ENCODE results near the gene SLC22A1. TPM values are rescaled to one million over a fixed set of nuclear protein-coding genes. Genes with fewer than 3 reads are reported as not detected.

Gene SLC22A1
- total and polyA plus RNA-seq, 2 experiments from 2014 or later: 0.10 to 0.65 TPM

DNA sequence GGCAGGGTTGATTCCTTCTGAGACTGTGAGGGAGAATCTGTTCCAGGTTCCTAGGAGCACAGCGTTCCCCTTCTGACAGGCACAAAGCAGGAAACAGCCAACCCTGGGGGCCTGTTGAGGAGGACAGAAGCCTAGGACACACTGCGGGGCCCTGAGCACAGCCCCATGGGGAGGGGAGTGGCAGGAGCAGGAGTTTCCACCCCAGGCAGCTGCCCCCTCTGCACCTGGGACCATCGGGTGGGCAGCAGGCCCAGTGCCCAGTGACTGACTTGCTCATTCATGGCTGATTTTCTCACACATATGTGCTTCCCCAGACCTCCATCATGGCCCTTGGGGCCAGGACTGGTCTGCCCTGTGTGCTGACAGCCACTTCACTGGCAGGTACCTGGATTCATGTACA, 6.2 kb upstream of the SLC22A1 start (continued):
- TF ChIP-seq EZH2 (IDR thresholded peaks at IDR 0.05; ENCODE audit: low read depth, unreplicated experiment): no peak
- TF ChIP-seq NANOG (IDR thresholded peaks at IDR 0.05; ENCODE audit: borderline replicate concordance): no peak
- TF ChIP-seq STAT1 (IDR thresholded peaks at IDR 0.05; ENCODE audit: unreplicated experiment): no peak

GRCh38 chr6:160116411-160116810, 5.2 kb upstream of the SLC22A1 start:
- H3K4me1 ChIP-seq (ENCODE audit: insufficient read depth): no peaks in the 10 kb centered on the region; the same call in 1 of the 2 replicates
- H3K4me1 Mint-ChIP-seq: peaks cover 8% of the 10 kb centered on the region; the same call in 2 of the 3 replicates
- H3K4me3 ChIP-seq: no peak overlapping the region
- no peaks in the 10 kb centered on the region for H3F3A ChIP-seq (replicated peaks; ENCODE audit: low read depth)
- peaks cover 24% of the 10 kb centered on the region for H3K9me3 Mint-ChIP-seq
- no peak overlapping the region for H3K27ac ChIP-seq (ENCODE audit: low read depth)
- H3K27me3 Mint-ChIP-seq (ENCODE audit: insufficient read depth, low read depth, poor library complexity): peaks cover 8% of the 10 kb centered on the region
- H3K9me2 ChIP-seq (ENCODE audit: insufficient read depth): no peaks in the 10 kb centered on the region
- no peak for TF ChIP-seq ETS1 (IDR thresholded peaks at IDR 0.05)
- no peak for TF ChIP-seq ZNF331 (CRISPR knock-in tag; IDR thresholded peaks at IDR 0.05; ENCODE audit: low read depth)
- ATAC-seq (no peak), DNase-seq (ENCODE audit: low spot score) (no peak)
- no peaks in the 10 kb centered on the region for H3K79me2 ChIP-seq (replicated peaks; ENCODE audit: insufficient read depth)
- H3K4me2 ChIP-seq: no peak overlapping the region
- H2AFZ ChIP-seq: no peak overlapping the region
- H3K27me3 ChIP-seq (ENCODE audit: insufficient read depth): no peaks in the 10 kb centered on the region
- peaks cover 34% of the 10 kb centered on the region for H3K36me3 Mint-ChIP-seq (ENCODE audit: low read depth)
- H3K27ac Mint-ChIP-seq: no peak overlapping the region
- no peaks in the 10 kb centered on the region for H4K20me1 ChIP-seq (replicated peaks; ENCODE audit: insufficient read depth)
- no peaks in the 10 kb centered on the region for H3K36me3 ChIP-seq (ENCODE audit: insufficient read depth)
- no peak overlapping the region for H3K4me3 Mint-ChIP-seq

GRCh38 chr6:160117137-160117536, 4.5 kb upstream of the SLC22A1 start:
- Histone ChIP-seq H3K27ac (ENCODE audit: low read depth) (no peak overlapping the region), H3K36me3 (ENCODE audit: insufficient read depth) (no peaks in the 10 kb centered on the region), H3K4me1 (ENCODE audit: insufficient read depth) (no peaks in the 10 kb centered on the region), H3K4me2 (no peak overlapping the region), H3F3A (replicated peaks; ENCODE audit: low read depth) (no peaks in the 10 kb centered on the region), H3K4me3 (no peak overlapping the region), H3K27me3 (ENCODE audit: insufficient read depth) (no peaks in the 10 kb centered on the region), H2AFZ (no peak overlapping the region), H3K79me2 (replicated peaks; ENCODE audit: insufficient read depth) (no peaks in the 10 kb centered on the region), H3K9me2 (ENCODE audit: insufficient read depth) (no peaks in the 10 kb centered on the region), H4K20me1 (replicated peaks; ENCODE audit: insufficient read depth) (no peaks in the 10 kb centered on the region)
- Mint-ChIP-seq H3K36me3 (ENCODE audit: low read depth) (peaks cover 34% of the 10 kb centered on the region), H3K27me3 (ENCODE audit: insufficient read depth, low read depth, poor library complexity) (peaks cover 4% of the 10 kb centered on the region), H3K27ac (no peak overlapping the region), H3K9me3 (peaks cover 24% of the 10 kb centered on the region), H3K4me3 (no peak overlapping the region), H3K4me1 (peaks cover under 1% of the 10 kb centered on the region; the same call in 1 of the 3 replicates)
- ATAC-seq (no peak), DNase-seq (ENCODE audit: low spot score) (no peak)
- no peak for TF ChIP-seq STAT1 (IDR thresholded peaks at IDR 0.05; ENCODE audit: unreplicated experiment)
- TF ChIP-seq EZH2phosphoT487 (IDR thresholded peaks at IDR 0.05; ENCODE audit: unreplicated experiment): no peak
- TF ChIP-seq JUNB (IDR thresholded peaks at IDR 0.05; ENCODE audit: unreplicated experiment): no peak
- no peak for TF ChIP-seq EZH2 (IDR thresholded peaks at IDR 0.05; ENCODE audit: low read depth, unreplicated experiment)
- TF ChIP-seq NANOG (IDR thresholded peaks at IDR 0.05; ENCODE audit: borderline replicate concordance): no peak
- no peak for TF ChIP-seq ETS1 (IDR thresholded peaks at IDR 0.05)
- no peak for TF ChIP-seq ZNF331 (CRISPR knock-in tag; IDR thresholded peaks at IDR 0.05; ENCODE audit: low read depth)
- no peak for TF ChIP-seq CREB1 (CRISPR knock-in tag; IDR thresholded peaks at IDR 0.05; ENCODE audit: low read depth)
- no peak for TF ChIP-seq CTCF (conservative IDR thresholded peaks at IDR 0.05; ENCODE audit: low read depth in 2 of 2)
- no peak for TF ChIP-seq POLR2AphosphoS5 (IDR thresholded peaks at IDR 0.05; ENCODE audit: low read depth)
- TF ChIP-seq REST (IDR thresholded peaks at IDR 0.05; ENCODE audit: unreplicated experiment): no peak
- no peak for TF ChIP-seq ZNF114 (CRISPR knock-in tag; IDR thresholded peaks at IDR 0.05)

Data from GM23338 (cell line).